Measurements from ENCODE around the gene KCTD19.

Gene KCTD19

GRCh38 chr16:67326115-67326471 is 448 bp downstream of the KCTD19 start:
- WGBS, 2 experiments (ENCODE audit: insufficient coverage in 2 of 2): 62 to 81% methylated on average over 9 to 10 of the region's 11 CpGs
- H3K27ac ChIP-seq (ENCODE audit: low read depth, low read length, severe bottlenecking): no peak overlapping the region
- H3K36me3 ChIP-seq (ENCODE audit: control insufficient read depth, insufficient read depth, low read length): no peaks in the 10 kb centered on the region
- H3K4me3 ChIP-seq (ENCODE audit: extremely low read depth, insufficient read depth, low read length, poor library complexity, severe bottlenecking): peak overlapping the region; percentile 38
- H3K9me3 ChIP-seq (ENCODE audit: control insufficient read depth, low read length): no peaks in the 10 kb centered on the region
- H3K4me1 ChIP-seq (ENCODE audit: control insufficient read depth, insufficient read depth, low read length, poor library complexity, severe bottlenecking): peaks cover 3% of the 10 kb centered on the region

GRCh38 chr16:67317853-67318252 is 8.7 kb downstream of the KCTD19 start:
- Histone ChIP-seq H3K9me3 (ENCODE audit: control insufficient read depth, low read length) (no peaks in the 10 kb centered on the region), H3K4me3 (ENCODE audit: extremely low read depth, insufficient read depth, low read length, poor library complexity, severe bottlenecking) (no peak overlapping the region), H3K27ac (ENCODE audit: low read depth, low read length, severe bottlenecking) (no peak overlapping the region), H3K36me3 (ENCODE audit: control insufficient read depth, insufficient read depth, low read length) (no peaks in the 10 kb centered on the region), H3K4me1 (ENCODE audit: control insufficient read depth, insufficient read depth, low read length, poor library complexity, severe bottlenecking) (no peaks in the 10 kb centered on the region)

GRCh38 chr16:67312719-67313118 is 13.8 kb downstream of the KCTD19 start:
- Histone ChIP-seq H3K36me3 (ENCODE audit: control insufficient read depth, insufficient read depth, low read length) (no peaks in the 10 kb centered on the region), H3K4me3 (ENCODE audit: extremely low read depth, insufficient read depth, low read length, poor library complexity, severe bottlenecking) (no peak overlapping the region), H3K27ac (ENCODE audit: low read depth, low read length, severe bottlenecking) (peak overlapping the region; percentile 72), H3K4me1 (ENCODE audit: control insufficient read depth, insufficient read depth, low read length, poor library complexity, severe bottlenecking) (peaks cover 12% of the 10 kb centered on the region), H3K9me3 (ENCODE audit: control insufficient read depth, low read length) (no peaks in the 10 kb centered on the region)

- peaks cover 12% of the 10 kb centered on the region for H3K4me1 ChIP-seq (ENCODE audit: control insufficient read depth, insufficient read depth, low read length, poor library complexity, severe bottlenecking)
- no peaks in the 10 kb centered on the region for H3K36me3 ChIP-seq (ENCODE audit: control insufficient read depth, insufficient read depth, low read length)
- WGBS, 2 experiments (ENCODE audit: insufficient coverage in 2 of 2): 77 to 100% methylated on average over 4 of the region's 5 CpGs
- H3K4me3 ChIP-seq (ENCODE audit: extremely low read depth, insufficient read depth, low read length, poor library complexity, severe bottlenecking): no peak overlapping the region
- peak overlapping the region; percentile 74 for H3K27ac ChIP-seq (ENCODE audit: low read depth, low read length, severe bottlenecking)
- no peaks in the 10 kb centered on the region for H3K9me3 ChIP-seq (ENCODE audit: control insufficient read depth, low read length)
Observed at GRCh38 chr16:67311607-67312488, 14.7 kb downstream of the KCTD19 start.

DNA sequence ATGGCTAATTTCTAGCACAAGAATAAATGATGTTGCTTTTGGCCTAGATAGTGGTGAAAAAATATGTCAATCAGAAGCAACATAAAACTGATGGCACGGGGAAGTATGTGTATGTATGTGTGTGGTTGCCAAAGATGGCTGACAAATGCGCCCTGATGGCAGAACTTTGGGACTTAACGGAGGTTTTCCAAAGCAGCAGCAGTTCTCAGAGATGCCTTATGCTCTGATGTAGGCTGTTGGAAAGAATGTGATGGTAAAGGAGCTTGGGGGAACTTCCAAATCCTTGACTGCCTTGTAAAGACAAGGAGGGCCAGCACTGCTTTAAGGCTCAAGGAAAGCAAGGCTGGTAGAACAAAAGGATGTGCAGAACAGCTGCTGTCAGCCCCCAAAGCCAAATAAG is 16.0 kb downstream of the KCTD19 start:
- Histone ChIP-seq H3K4me3 (ENCODE audit: extremely low read depth, insufficient read depth, low read length, poor library complexity, severe bottlenecking) (no peak overlapping the region), H3K27ac (ENCODE audit: low read depth, low read length, severe bottlenecking) (no peak overlapping the region), H3K36me3 (ENCODE audit: control insufficient read depth, insufficient read depth, low read length) (no peaks in the 10 kb centered on the region), H3K9me3 (ENCODE audit: control insufficient read depth, low read length) (no peaks in the 10 kb centered on the region), H3K4me1 (ENCODE audit: control insufficient read depth, insufficient read depth, low read length, poor library complexity, severe bottlenecking) (peaks cover 12% of the 10 kb centered on the region)
- WGBS, 2 experiments (ENCODE audit: insufficient coverage in 2 of 2): 97 to 100% methylated on average over 3 of the region's 3 CpGs

DNA sequence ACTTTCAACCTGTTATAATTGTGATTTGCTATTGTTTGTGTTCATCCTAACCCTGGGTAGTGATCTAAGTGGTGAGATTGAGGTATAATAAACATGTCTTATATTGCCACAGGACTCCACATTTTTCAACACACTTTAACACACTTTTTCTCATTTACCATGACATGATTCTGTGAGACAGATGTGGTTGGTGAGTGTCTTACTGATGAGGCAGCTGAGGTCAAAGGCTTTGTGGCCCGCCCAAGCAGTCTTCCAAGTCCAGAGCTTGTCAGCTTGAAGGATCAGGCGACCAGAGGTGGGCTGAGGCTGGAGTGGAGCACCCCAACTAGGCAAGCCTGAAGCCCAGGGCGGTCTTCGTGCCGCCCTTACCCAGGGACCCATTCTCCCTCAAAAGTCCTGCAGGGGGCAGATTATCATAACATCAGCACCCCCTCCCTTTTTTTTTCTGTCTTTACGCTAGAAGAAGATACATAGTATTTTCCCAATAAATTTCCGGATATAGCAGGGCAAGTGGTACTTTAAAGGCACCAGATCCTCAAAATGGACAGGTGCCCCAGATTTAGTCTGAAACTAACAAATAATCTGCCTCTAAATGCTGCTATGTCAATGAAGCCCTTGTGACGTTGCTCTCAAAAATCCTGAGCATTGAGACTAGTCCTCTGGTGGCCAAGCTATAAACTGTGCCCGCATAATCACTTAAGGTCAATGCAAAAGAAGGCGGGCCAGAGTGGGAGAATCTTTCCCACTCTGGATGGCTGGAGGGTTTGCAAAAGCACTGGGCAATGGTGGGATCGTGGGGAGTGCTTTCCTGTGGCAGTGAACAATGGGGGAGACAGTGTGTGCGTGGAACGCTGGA is 21.1 kb downstream of the KCTD19 start:
- 89 to 92% methylated on average over 8 to 11 of the region's 13 CpGs for WGBS, 2 experiments (ENCODE audit: insufficient coverage in 2 of 2)
- H3K4me3 ChIP-seq (ENCODE audit: extremely low read depth, insufficient read depth, low read length, poor library complexity, severe bottlenecking): no peak overlapping the region
- H3K36me3 ChIP-seq (ENCODE audit: control insufficient read depth, insufficient read depth, low read length): no peaks in the 10 kb centered on the region
- no peak overlapping the region for H3K27ac ChIP-seq (ENCODE audit: low read depth, low read length, severe bottlenecking)
- no peaks in the 10 kb centered on the region for H3K9me3 ChIP-seq (ENCODE audit: control insufficient read depth, low read length)
- H3K4me1 ChIP-seq (ENCODE audit: control insufficient read depth, insufficient read depth, low read length, poor library complexity, severe bottlenecking): no peaks in the 10 kb centered on the region

GRCh38 chr16:67304020-67304419 is 22.5 kb downstream of the KCTD19 start:
- no peaks in the 10 kb centered on the region for H3K4me1 ChIP-seq (ENCODE audit: control insufficient read depth, insufficient read depth, low read length, poor library complexity, severe bottlenecking)
- H3K27ac ChIP-seq (ENCODE audit: low read depth, low read length, severe bottlenecking): no peak overlapping the region
- no peaks in the 10 kb centered on the region for H3K9me3 ChIP-seq (ENCODE audit: control insufficient read depth, low read length)
- WGBS, 2 experiments (ENCODE audit: insufficient coverage in 2 of 2): 85 to 92% methylated on average over 1 of the region's 1 CpG
- H3K4me3 ChIP-seq (ENCODE audit: extremely low read depth, insufficient read depth, low read length, poor library complexity, severe bottlenecking): no peak overlapping the region
- no peaks in the 10 kb centered on the region for H3K36me3 ChIP-seq (ENCODE audit: control insufficient read depth, insufficient read depth, low read length)

GRCh38 chr16:67302970-67303369 is 23.6 kb downstream of the KCTD19 start:
- Histone ChIP-seq H3K9me3 (ENCODE audit: control insufficient read depth, low read length) (no peaks in the 10 kb centered on the region), H3K4me3 (ENCODE audit: extremely low read depth, insufficient read depth, low read length, poor library complexity, severe bottlenecking) (no peak overlapping the region), H3K4me1 (ENCODE audit: control insufficient read depth, insufficient read depth, low read length, poor library complexity, severe bottlenecking) (no peaks in the 10 kb centered on the region), H3K27ac (ENCODE audit: low read depth, low read length, severe bottlenecking) (no peak overlapping the region), H3K36me3 (ENCODE audit: control insufficient read depth, insufficient read depth, low read length) (no peaks in the 10 kb centered on the region)
- WGBS, 2 experiments (ENCODE audit: insufficient coverage in 2 of 2): 83 to 93% methylated on average over 5 of the region's 8 CpGs

- 89 to 95% methylated on average over 4 to 5 of the region's 7 CpGs for WGBS, 2 experiments (ENCODE audit: insufficient coverage in 2 of 2)
- Histone ChIP-seq H3K36me3 (ENCODE audit: control insufficient read depth, insufficient read depth, low read length) (no peaks in the 10 kb centered on the region), H3K4me3 (ENCODE audit: extremely low read depth, insufficient read depth, low read length, poor library complexity, severe bottlenecking) (no peak overlapping the region), H3K27ac (ENCODE audit: low read depth, low read length, severe bottlenecking) (no peak overlapping the region), H3K4me1 (ENCODE audit: control insufficient read depth, insufficient read depth, low read length, poor library complexity, severe bottlenecking) (no peaks in the 10 kb centered on the region), H3K9me3 (ENCODE audit: control insufficient read depth, low read length) (no peaks in the 10 kb centered on the region)
Observed at GRCh38 chr16:67302076-67302475, 24.5 kb downstream of the KCTD19 start.

DNA sequence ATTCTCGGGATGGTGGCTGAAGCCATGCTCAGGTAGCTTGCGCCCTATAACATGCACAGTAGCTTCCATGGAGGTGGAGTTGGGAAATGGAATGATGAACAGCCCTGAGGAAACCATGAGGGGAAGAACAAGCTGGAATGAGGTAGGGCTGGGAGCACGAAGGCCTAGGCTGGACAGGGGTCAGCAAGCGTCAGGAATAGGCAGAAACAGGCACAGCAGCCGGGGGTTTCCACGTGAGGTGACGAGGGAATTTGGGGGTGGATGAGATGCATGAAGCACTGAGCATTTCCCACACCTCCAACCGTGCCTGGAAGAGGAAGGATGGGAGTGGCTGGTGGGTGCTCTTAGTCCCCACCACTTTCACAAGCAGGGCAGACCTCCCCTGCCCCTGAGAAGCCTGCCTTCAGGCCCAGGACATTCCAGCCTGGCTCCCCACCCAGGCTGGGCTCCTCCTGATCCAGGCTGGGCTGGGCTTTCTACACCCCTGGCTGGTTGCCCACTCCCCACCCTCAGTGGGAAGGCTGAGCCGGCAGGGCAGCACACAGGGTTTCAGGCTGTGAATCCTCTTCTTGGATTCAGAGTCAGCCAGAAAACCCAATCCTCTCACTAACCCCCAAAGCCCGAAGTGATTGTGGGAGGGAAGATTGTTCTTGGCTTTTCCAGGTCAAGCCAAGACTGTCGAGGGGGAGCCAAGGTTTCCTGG is 25.3 kb downstream of the KCTD19 start:
- no peaks in the 10 kb centered on the region for H3K4me1 ChIP-seq (ENCODE audit: control insufficient read depth, insufficient read depth, low read length, poor library complexity, severe bottlenecking)
- no peak overlapping the region for H3K27ac ChIP-seq (ENCODE audit: low read depth, low read length, severe bottlenecking)
- no peaks in the 10 kb centered on the region for H3K36me3 ChIP-seq (ENCODE audit: control insufficient read depth, insufficient read depth, low read length)
- 94 to 95% methylated on average over 7 to 8 of the region's 11 CpGs for WGBS, 2 experiments (ENCODE audit: insufficient coverage in 2 of 2)
- H3K9me3 ChIP-seq (ENCODE audit: control insufficient read depth, low read length): no peaks in the 10 kb centered on the region
- H3K4me3 ChIP-seq (ENCODE audit: extremely low read depth, insufficient read depth, low read length, poor library complexity, severe bottlenecking): no peak overlapping the region

Data from mesodermal cell (in vitro differentiated cells).